Measurements from ENCODE around the gene NANOG. TPM values are rescaled to one million over a fixed set of nuclear protein-coding genes. Genes with fewer than 3 reads are reported as not detected.

NANOG gene
- total and polyA plus RNA-seq, 2 of the 8 experiments (the other 6 are each of a cell fraction or from before 2014, with no cell fraction given): 53.7 to 231 TPM

- TF ChIP-seq CHD1 (IDR thresholded peaks at IDR 0.05; ENCODE audit: low read depth, low read length): no peak
- TF ChIP-seq KDM4A (IDR thresholded peaks at IDR 0.05; ENCODE audit: low read depth, low read length, severe bottlenecking): no peak
- no peak for TF ChIP-seq RBBP5 (IDR thresholded peaks at IDR 0.05; ENCODE audit: borderline replicate concordance, low read depth, low read length)
- TF ChIP-seq CEBPB (IDR thresholded peaks at IDR 0.05; ENCODE audit: low read depth, low read length): no peak
Observed at GRCh38 chr12:7747246-7747645, 42.0 kb upstream of the NANOG start, which contains the start of gene CLEC4C (continued).

Data from H1 (cell line).